ENCODE measurements around the gene UBXN7. TPM values are rescaled to one million over a fixed set of nuclear protein-coding genes. Genes with fewer than 3 reads are reported as not detected.
"Not testable (repeated sequence)": the region's sequence is repeated elsewhere in the genome, so short reads cannot be mapped to it uniquely, and the experiment has no call there.

UBXN7 gene
- total and polyA plus RNA-seq, 3 experiments from 2014 or later: 32.6 to 52.1 (median 51.7) TPM

- CTCF ChIA-PET: no interaction called here
These were observed 54.9 kb downstream of the UBXN7 start for GRCh38 chr3:196377321-196377720.

DNA sequence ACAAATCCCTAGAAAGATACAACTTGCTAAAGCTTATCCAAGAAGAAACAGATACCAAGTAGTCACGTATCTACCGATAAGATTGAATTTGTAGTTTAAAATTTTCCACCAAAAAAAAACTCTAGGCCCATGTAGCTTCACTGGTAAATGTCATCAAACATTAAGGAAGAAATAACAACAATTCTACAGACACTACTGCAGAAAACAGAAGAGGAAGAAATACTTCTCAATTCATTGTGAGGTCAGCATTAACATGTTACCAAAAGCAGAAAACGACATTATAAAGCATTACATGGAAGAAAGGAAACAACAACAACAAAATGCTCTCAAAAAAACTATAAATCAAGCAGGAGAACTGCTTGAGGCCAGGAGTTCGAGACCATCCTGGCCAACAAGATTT, 66.5 kb downstream of the UBXN7 start:
- peaks cover 18% of the 10 kb centered on the region for H3K36me3 ChIP-seq (ENCODE audit: insufficient read depth, low read length)
- ChIA-PET CTCF (no interaction called here), POLR2A (no interaction called here)
- Mint-ChIP-seq H3K36me3 (peaks cover 5 to 71% (median 28%) of the 10 kb centered on the region in 3 donors), H3K27me3 (no peaks in the 10 kb centered on the region), H3K9me3 (no peaks in the 10 kb centered on the region), H3K27ac (peak overlapping the region in 2 of 8 donors; percentile 4 to 20), H3K4me1 (peaks cover 0 to 8% (median 6%) of the 10 kb centered on the region in 3 donors), H3K4me3 (no peak overlapping the region)
- DNase-seq: no peak
- H3K27ac ChIP-seq (ENCODE audit: low read depth, low read length): no peak overlapping the region
- H3K4me3 ChIP-seq (ENCODE audit: low read length): no peak overlapping the region
- H3K9me3 ChIP-seq (ENCODE audit: low read length): no peaks in the 10 kb centered on the region
- H3K27me3 ChIP-seq (ENCODE audit: insufficient read depth, low read length, poor library complexity, severe bottlenecking): no peaks in the 10 kb centered on the region
- no peaks in the 10 kb centered on the region for H3K4me1 ChIP-seq (ENCODE audit: insufficient read depth, low read length)

More at GRCh38 chr3:196377321-196377720, 54.9 kb downstream of the UBXN7 start:
- Mint-ChIP-seq H3K27ac (peak overlapping the region in 1 of 8 donors; percentile 59), H3K9me3 (no peaks in the 10 kb centered on the region), H3K27me3 (no peaks in the 10 kb centered on the region), H3K4me3 (no peak overlapping the region), H3K4me1 (peaks cover 11 to 16% (median 15%) of the 10 kb centered on the region in 3 donors), H3K36me3 (peaks cover 0 to 47% (median 13%) of the 10 kb centered on the region in 3 donors)
- Histone ChIP-seq H3K4me3 (ENCODE audit: low read length) (no peak overlapping the region), H3K27me3 (ENCODE audit: insufficient read depth, low read length, poor library complexity, severe bottlenecking) (no peaks in the 10 kb centered on the region), H3K4me1 (ENCODE audit: insufficient read depth, low read length) (no peaks in the 10 kb centered on the region), H3K36me3 (ENCODE audit: insufficient read depth, low read length) (peaks cover 5% of the 10 kb centered on the region), H3K9me3 (ENCODE audit: low read length) (no peaks in the 10 kb centered on the region), H3K27ac (ENCODE audit: low read depth, low read length) (no peak overlapping the region)
- DNase-seq: no peak
- POLR2A ChIA-PET: no interaction called here

GRCh38 chr3:196360586-196360985, 71.6 kb downstream of the UBXN7 start:
- Mint-ChIP-seq H3K27ac (no peak overlapping the region), H3K4me3 (peak overlapping the region in 1 of 7 donors; percentile 69), H3K9me3 (peaks cover 0 to 1% (median 0%) of the 10 kb centered on the region in 5 donors), H3K36me3 (peaks cover 12 to 84% (median 43%) of the 10 kb centered on the region in 3 donors), H3K27me3 (peaks cover 0 to 2% of the 10 kb centered on the region in 2 donors), H3K4me1 (peaks cover 14 to 35% (median 30%) of the 10 kb centered on the region in 3 donors)
- Histone ChIP-seq H3K36me3 (ENCODE audit: insufficient read depth, low read length) (peaks cover 35% of the 10 kb centered on the region), H3K4me3 (ENCODE audit: low read length) (no peak overlapping the region), H3K4me1 (ENCODE audit: insufficient read depth, low read length) (no peaks in the 10 kb centered on the region), H3K27ac (ENCODE audit: low read depth, low read length) (no peak overlapping the region), H3K27me3 (ENCODE audit: insufficient read depth, low read length, poor library complexity, severe bottlenecking) (no peaks in the 10 kb centered on the region), H3K9me3 (ENCODE audit: low read length) (no peaks in the 10 kb centered on the region)
- DNase-seq: no peak
- POLR2A ChIA-PET: no interaction called here
- CTCF ChIA-PET: no interaction called here

DNA sequence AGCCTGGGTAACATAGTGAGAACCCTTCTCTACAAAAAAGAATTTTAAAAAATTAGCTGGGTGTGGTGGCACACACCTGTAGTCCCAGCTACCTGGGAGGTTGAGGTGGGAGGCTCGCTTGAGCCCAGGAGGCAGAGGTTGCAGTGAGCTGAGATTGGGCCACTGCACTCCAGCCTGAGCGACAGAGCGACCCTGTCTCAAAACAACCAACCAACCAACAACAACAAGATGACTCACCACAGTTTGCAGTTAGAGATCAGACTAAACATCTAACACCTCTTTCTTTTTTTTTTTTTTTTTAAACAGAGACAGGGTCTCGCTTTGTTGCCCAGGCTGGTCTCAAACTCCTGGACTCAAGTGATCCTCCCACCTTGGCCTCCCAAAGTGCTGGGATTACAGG, 73.7 kb downstream of the UBXN7 start:
- CTCF ChIA-PET: interaction anchor here (0.9 to 1.6 kb wide), 2 partner anchors 9 to 12 kb away, joined by 3 read pairs; no protein-coding TSS in a partner anchor
- H3K27ac ChIP-seq (ENCODE audit: low read depth, low read length): not testable (repeated sequence)
- peaks cover 12 to 88% (median 45%) of the 10 kb centered on the region in 3 donors for H3K36me3 Mint-ChIP-seq

DNA sequence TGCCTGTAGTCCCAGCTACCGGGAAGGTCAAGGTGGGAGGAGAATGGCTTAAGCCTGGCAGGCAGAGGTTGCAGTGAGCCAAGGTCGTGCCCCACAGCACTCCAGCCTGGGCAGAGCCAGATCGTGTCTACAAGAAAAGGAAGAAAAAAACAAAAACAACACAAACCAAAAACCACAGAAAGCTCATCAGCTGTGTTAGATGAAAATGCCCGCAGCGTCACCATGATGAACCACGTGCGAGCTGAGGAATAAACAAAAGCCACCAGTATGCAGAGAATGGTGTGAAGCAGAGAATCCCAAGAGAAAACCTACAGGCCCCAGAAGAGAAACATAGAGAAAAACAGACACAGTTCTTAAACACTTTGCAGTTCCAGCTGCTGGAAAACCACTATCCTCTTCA, 74.3 kb downstream of the UBXN7 start:
- no peak overlapping the region for H3K4me3 ChIP-seq (ENCODE audit: low read length)
- ChIA-PET CTCF (interaction anchor here (0.9 to 1.6 kb wide), 2 partner anchors 8 to 12 kb away, joined by 3 read pairs; no protein-coding TSS in a partner anchor), POLR2A (interaction anchor here (1.2 kb wide), 1 partner anchor 75 kb away, joined by 5 read pairs; the partner anchor contains the start of gene UBXN7)
- H3K27ac Mint-ChIP-seq: peak overlapping the region; percentile 9 to 87 (median 68)
- H3K36me3 Mint-ChIP-seq: peaks cover 12 to 87% (median 48%) of the 10 kb centered on the region in 3 donors
- H3K4me1 ChIP-seq (ENCODE audit: insufficient read depth, low read length): no peaks in the 10 kb centered on the region
- H3K9me3 ChIP-seq (ENCODE audit: low read length): no peaks in the 10 kb centered on the region
- peaks cover 47% of the 10 kb centered on the region for H3K36me3 ChIP-seq (ENCODE audit: insufficient read depth, low read length)
- H3K4me1 Mint-ChIP-seq: peaks cover 14 to 31% (median 27%) of the 10 kb centered on the region in 3 donors
- H3K27ac ChIP-seq (ENCODE audit: low read depth, low read length): no peak overlapping the region
- H3K27me3 ChIP-seq (ENCODE audit: insufficient read depth, low read length, poor library complexity, severe bottlenecking): no peaks in the 10 kb centered on the region
- peaks cover 0 to 2% of the 10 kb centered on the region in 2 donors for H3K27me3 Mint-ChIP-seq
- peaks cover 0 to 1% (median 0%) of the 10 kb centered on the region in 5 donors for H3K9me3 Mint-ChIP-seq
- DNase-seq: peak in 3 of 5 donors; percentile 2 to 22 (median 7)
- H3K4me3 Mint-ChIP-seq: peak overlapping the region in 3 of 7 donors; percentile 2 to 54 (median 34)

More for the DNA sequence above, 73.7 kb downstream of the UBXN7 start:
- H3K4me3 ChIP-seq (ENCODE audit: low read length); H3K4me1 ChIP-seq (ENCODE audit: insufficient read depth, low read length); DNase-seq; H3K27me3 Mint-ChIP-seq; H3K4me3 Mint-ChIP-seq; H3K9me3 ChIP-seq (ENCODE audit: low read length); H3K9me3 Mint-ChIP-seq; H3K27me3 ChIP-seq (ENCODE audit: insufficient read depth, low read length, poor library complexity, severe bottlenecking): not testable (repeated sequence)
- H3K36me3 ChIP-seq (ENCODE audit: insufficient read depth, low read length): peaks cover 47% of the 10 kb centered on the region
- POLR2A ChIA-PET: interaction anchor here (0.5 to 1.2 kb wide), 2 partner anchors 22 to 74 kb away, joined by 3 to 5 read pairs; partner anchors contain the start of gene UBXN7
- peak overlapping the region in 3 of 8 donors; percentile 52 to 87 (median 81) for H3K27ac Mint-ChIP-seq
- H3K4me1 Mint-ChIP-seq: peaks cover 14 to 31% (median 27%) of the 10 kb centered on the region in 3 donors

DNA sequence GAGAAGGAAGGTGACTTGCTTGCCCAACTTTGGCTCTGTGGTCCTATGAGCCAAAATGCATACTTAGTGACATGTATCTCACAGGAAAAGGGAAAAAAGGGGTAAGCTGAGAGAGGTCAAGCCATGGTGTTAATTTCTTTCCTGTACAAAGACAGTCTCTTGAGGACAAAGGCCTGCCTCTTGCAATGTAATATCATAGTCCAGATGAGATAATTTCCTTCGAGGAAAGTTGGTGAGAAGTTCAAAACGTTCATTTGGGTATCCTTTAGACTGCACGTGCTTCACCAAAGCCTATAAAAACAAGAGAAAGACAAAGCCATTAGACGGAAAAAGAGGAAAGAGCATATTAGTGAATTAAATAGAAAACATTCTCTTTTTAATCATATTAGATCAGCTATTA, 75.7 kb downstream of the UBXN7 start:
- POLR2A ChIA-PET: no interaction called here
- Mint-ChIP-seq H3K27me3 (peaks cover 0 to 2% of the 10 kb centered on the region in 2 donors), H3K36me3 (peaks cover 12 to 81% (median 43%) of the 10 kb centered on the region in 3 donors), H3K4me3 (no peak overlapping the region), H3K4me1 (peaks cover 14 to 31% (median 27%) of the 10 kb centered on the region in 3 donors), H3K9me3 (peaks cover 0 to 1% (median 0%) of the 10 kb centered on the region in 5 donors), H3K27ac (no peak overlapping the region)
- Histone ChIP-seq H3K4me3 (ENCODE audit: low read length) (no peak overlapping the region), H3K9me3 (ENCODE audit: low read length) (no peaks in the 10 kb centered on the region), H3K27me3 (ENCODE audit: insufficient read depth, low read length, poor library complexity, severe bottlenecking) (no peaks in the 10 kb centered on the region), H3K4me1 (ENCODE audit: insufficient read depth, low read length) (no peaks in the 10 kb centered on the region), H3K36me3 (ENCODE audit: insufficient read depth, low read length) (peaks cover 40% of the 10 kb centered on the region), H3K27ac (ENCODE audit: low read depth, low read length) (no peak overlapping the region)
- no peak for DNase-seq
- CTCF ChIA-PET: no interaction called here

- ChIA-PET POLR2A (no interaction called here), CTCF (no interaction called here)
- H3K27ac ChIP-seq (ENCODE audit: low read depth, low read length): no peak overlapping the region
- Mint-ChIP-seq H3K4me1 (peaks cover 14 to 29% (median 27%) of the 10 kb centered on the region in 3 donors), H3K27ac (no peak overlapping the region), H3K9me3 (peaks cover 0 to 1% (median 0%) of the 10 kb centered on the region in 5 donors), H3K36me3 (peaks cover 7 to 79% (median 38%) of the 10 kb centered on the region in 3 donors), H3K4me3 (no peak overlapping the region), H3K27me3 (peaks cover 0 to 2% of the 10 kb centered on the region in 2 donors)
- DNase-seq: no peak
- H3K36me3 ChIP-seq (ENCODE audit: insufficient read depth, low read length): peaks cover 31% of the 10 kb centered on the region
- H3K4me1 ChIP-seq (ENCODE audit: insufficient read depth, low read length): no peaks in the 10 kb centered on the region
- H3K4me3 ChIP-seq (ENCODE audit: low read length): no peak overlapping the region
- no peaks in the 10 kb centered on the region for H3K27me3 ChIP-seq (ENCODE audit: insufficient read depth, low read length, poor library complexity, severe bottlenecking)
- no peaks in the 10 kb centered on the region for H3K9me3 ChIP-seq (ENCODE audit: low read length)
These were observed 76.6 kb downstream of the UBXN7 start for GRCh38 chr3:196355668-196356067.

DNA sequence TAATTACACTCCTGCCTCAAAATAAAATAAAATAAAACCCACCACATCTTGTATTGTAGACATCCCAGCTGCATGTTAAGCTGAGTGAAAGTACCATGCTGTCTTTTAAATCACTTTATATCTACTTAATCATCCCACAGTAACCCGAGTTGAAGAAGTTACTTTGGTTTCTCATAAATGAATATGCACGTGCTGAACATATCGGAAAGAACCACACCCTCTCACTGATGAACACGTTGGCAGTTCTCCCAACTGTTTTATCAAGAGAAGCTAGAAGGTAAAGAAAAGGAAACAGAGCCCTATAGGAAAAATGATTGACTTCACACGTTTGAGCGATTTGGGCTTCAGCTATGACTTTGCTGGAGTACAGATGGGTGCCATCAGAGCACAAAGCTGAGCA, 78.1 kb downstream of the UBXN7 start:
- Histone ChIP-seq H3K4me3 (ENCODE audit: low read length) (no peak overlapping the region), H3K27me3 (ENCODE audit: insufficient read depth, low read length, poor library complexity, severe bottlenecking) (no peaks in the 10 kb centered on the region), H3K36me3 (ENCODE audit: insufficient read depth, low read length) (peaks cover 30% of the 10 kb centered on the region), H3K4me1 (ENCODE audit: insufficient read depth, low read length) (no peaks in the 10 kb centered on the region), H3K9me3 (ENCODE audit: low read length) (no peaks in the 10 kb centered on the region), H3K27ac (ENCODE audit: low read depth, low read length) (no peak overlapping the region)
- no peak for DNase-seq
- ChIA-PET CTCF (interaction anchor here (1.0 kb wide), 1 partner anchor 12 kb away, joined by 3 read pairs; no protein-coding TSS in a partner anchor), POLR2A (no interaction called here)
- Mint-ChIP-seq H3K9me3 (peaks cover 0 to 1% (median 0%) of the 10 kb centered on the region in 5 donors), H3K27me3 (peaks cover 0 to 2% of the 10 kb centered on the region in 2 donors), H3K27ac (peak overlapping the region in 1 of 8 donors; percentile 22), H3K4me3 (no peak overlapping the region), H3K4me1 (peaks cover 11 to 16% (median 15%) of the 10 kb centered on the region in 3 donors), H3K36me3 (peaks cover 7 to 79% (median 35%) of the 10 kb centered on the region in 3 donors)
